Suprapubic skin (tissue), 4 donors: ENCODE results near the gene RTL1.

Experiments used
- CTCF ChIP-seq, 2 donors: fragments of 200-600 bp in 1 of 2; fragments of 450-650 bp in 1 of 2; sonication (generic) in 1 of 2; IDR thresholded peaks; one replicate each; pipeline ENCODE4 v1.5.1; 2016 to 2019; ENCODE audit warnings: antibody characterized with exemption in 2 of 2, mild to moderate bottlenecking in 1 of 2, moderate library complexity in 1 of 2
- EP300 ChIP-seq: sonication (generic); formaldehyde crosslinking; IDR thresholded peaks from one replicate; pipeline ENCODE4 v1.6.1; 2017; ENCODE audit warnings: antibody characterized with exemption
- POLR2A ChIP-seq, 2 donors: fragments of 450-650 bp; IDR thresholded peaks; one replicate each; pipeline ENCODE4 v1.6.1; 2017; ENCODE audit warnings: antibody characterized with exemption in 2 of 2, mild to moderate bottlenecking in 2 of 2, moderate library complexity in 2 of 2
- POLR2AphosphoS5 ChIP-seq, 3 donors: sonication (generic); formaldehyde crosslinking; IDR thresholded peaks; one replicate each; pipeline ENCODE4 v1.6.1; 2017; ENCODE audit warnings: antibody characterized with exemption in 3 of 3

- TF ChIP-seq CTCF (IDR thresholded peaks at IDR 0.05): no peak
- TF ChIP-seq POLR2A (IDR thresholded peaks at IDR 0.05): no peak
- TF ChIP-seq POLR2AphosphoS5 (IDR thresholded peaks at IDR 0.05): no peak
- no peak for TF ChIP-seq EP300
Observed at GRCh38 chr14:100881211-100882025, 22.1 kb downstream of the RTL1 start.
